A673 (cell line): ENCODE results near the gene CDK4.

Source experiments
- CTCF ChIP-seq: fragments of 300-800, 200-600 bp; sonication (generic); conservative IDR thresholded peaks from 2 replicates; pipeline ENCODE4 v1.5.1; 2017; ENCODE audit warnings: low read depth, mild to moderate bottlenecking, antibody characterized with exemption, low read length, moderate library complexity, mixed read lengths
- EZH2 ChIP-seq: fragments of 200-600 bp; sonication (generic); IDR thresholded peaks from 2 replicates; pipeline ENCODE4 v1.6.1; 2017; ENCODE audit warnings: borderline replicate concordance, low read depth, mild to moderate bottlenecking, mixed read lengths, antibody characterized with exemption, low read length; ENCODE audit not compliant: poor library complexity, severe bottlenecking

GRCh38 chr12:57719777-57720605 is 32.1 kb downstream of the CDK4 start:
- no peak for TF ChIP-seq CTCF
- TF ChIP-seq EZH2: no peak
